AG09319 (cell line): ENCODE results near the gene PEX14.
"Not testable (repeated sequence)": the region's sequence is repeated elsewhere in the genome, so short reads cannot be mapped to it uniquely, and the experiment has no call there.

Experiments
- DNase-seq: peaks from one replicate; pipeline ENCODE4 v3.0.0-alpha.2; 2010; ENCODE audit warnings: low read depth; ENCODE audit errors: extremely low read depth
- CTCF ChIP-seq: IDR thresholded peaks from 2 replicates; pipeline ENCODE4 v1.5.1; 2011; ENCODE audit warnings: low read depth, mild to moderate bottlenecking, inconsistent platforms, low read length, moderate library complexity

Gene PEX14

GRCh38 chr1:10474613-10475507 lies at the start of gene PEX14:
Gene PEX14, plus strand, starts transcription at chr1:10474950. Its CDS starts 17 bp downstream, at chr1:10474967.
- peak; percentile 22 for DNase-seq
- no peak for TF ChIP-seq CTCF

DNA sequence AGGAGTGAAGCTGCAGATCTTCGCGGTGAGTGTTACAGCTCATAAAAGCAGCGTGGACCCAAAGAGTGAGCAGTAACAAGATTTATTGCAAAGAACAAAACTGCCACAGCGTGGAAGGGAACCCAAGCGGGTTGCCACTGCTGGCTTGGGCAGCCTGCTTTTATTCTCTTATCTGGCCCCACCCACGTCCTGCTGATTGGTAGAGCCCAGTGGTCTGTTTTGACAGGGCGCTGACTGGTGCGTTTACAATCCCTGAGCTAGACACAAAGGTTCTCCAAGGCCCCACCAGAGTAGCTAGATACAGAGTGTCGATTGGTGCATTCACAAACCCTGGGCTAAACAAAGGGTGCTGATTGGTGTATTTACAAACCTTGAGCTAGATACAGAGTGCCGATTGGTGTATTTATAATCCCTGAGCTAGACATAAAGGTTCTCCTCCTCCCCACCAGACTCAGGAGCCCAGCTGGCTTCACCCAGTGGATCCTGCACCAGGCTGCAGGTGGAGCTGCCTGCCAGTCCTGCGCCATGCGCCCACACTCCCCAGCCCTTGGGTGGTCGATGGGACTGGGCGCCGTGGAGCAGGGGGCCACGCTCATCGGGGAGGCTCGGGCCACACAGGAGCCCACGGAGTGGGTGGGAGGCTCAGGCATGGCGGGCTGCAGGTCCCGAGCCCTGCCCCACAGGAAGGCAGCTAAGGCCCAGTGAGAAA lies 48.8 kb upstream of the PEX14 start:
- DNase-seq = not testable (repeated sequence)

GRCh38 chr1:10426535-10426848 lies 48.3 kb upstream of the PEX14 start:
- not testable (repeated sequence) for DNase-seq

DNA sequence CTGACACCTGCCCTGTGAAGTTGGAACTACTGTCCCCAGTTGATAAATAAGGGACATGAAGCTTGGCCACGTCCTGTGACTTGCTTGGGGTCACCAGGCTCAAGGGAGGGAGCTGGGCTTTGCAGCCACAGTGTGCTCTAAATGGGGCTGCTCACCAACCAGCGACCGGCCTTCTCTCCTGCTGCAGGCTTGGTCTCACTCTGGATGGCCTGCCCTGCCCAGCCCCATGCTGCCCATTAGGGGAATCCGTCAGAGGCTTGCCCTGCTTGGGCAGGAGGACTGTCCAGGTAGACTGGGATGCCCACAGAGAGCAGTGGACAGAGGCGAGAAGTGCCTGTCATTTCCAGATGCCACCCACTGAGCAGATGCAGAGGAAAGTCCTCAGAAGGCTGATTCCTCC lies 45.8 kb upstream of the PEX14 start:
- no peak for TF ChIP-seq CTCF
- DNase-seq = no peak

DNA sequence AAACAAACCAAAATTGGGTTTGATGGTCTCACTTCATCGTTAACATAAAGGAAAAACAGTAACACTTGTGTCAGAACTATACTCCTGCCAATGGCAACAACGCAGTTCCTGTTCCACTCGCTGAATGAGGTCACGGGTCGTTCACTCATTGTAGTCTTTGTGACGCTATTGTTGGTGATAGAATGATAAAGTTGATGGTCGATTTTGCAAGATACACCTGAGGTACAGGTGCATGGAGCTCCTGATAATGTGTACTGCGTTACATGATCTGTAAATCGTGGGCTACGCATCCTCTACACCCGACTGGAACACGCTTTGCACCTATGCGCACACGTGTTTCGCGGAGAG lies 44.9 kb upstream of the PEX14 start:
- no peak for TF ChIP-seq CTCF
- no peak for DNase-seq

- peak; percentile 61 for DNase-seq
- TF ChIP-seq CTCF = peak; percentile 76
Measured at GRCh38 chr1:10430216-10431069, 44.3 kb upstream of the PEX14 start, which contains the start of gene CENPS. Gene CENPS, plus strand, starts transcription at chr1:10430433. Its CDS starts 85 bp downstream, at chr1:10430518.

- no peak for DNase-seq
- TF ChIP-seq CTCF = no peak
Measured at GRCh38 chr1:10431070-10431730, 43.5 kb upstream of the PEX14 start.
